H9 (cell line): Measurements from ENCODE around the gene OAS3. TPM values are rescaled to one million over a fixed set of nuclear protein-coding genes. Genes with fewer than 3 reads are reported as not detected.

Source experiments
- DNase-seq: peaks from one replicate; pipeline ENCODE4 v3.0.0-alpha.2; 2017
- H2AFZ ChIP-seq: one replicate; pipeline ENCODE4 v1.6.1; 2013; ENCODE audit warnings: mild to moderate bottlenecking, low read length, control low read depth, moderate library complexity
- H2AK5ac ChIP-seq: 2 replicates; pipeline ENCODE4 v1.6.1; 2013; ENCODE audit warnings: low read length, control low read depth, mixed read lengths; ENCODE audit not compliant: insufficient read length
- H2BK120ac ChIP-seq: one replicate; pipeline ENCODE4 v1.6.1; 2013; ENCODE audit warnings: low read depth, mild to moderate bottlenecking, low read length, control low read depth, inconsistent platforms; ENCODE audit not compliant: poor library complexity, severe bottlenecking
- H2BK12ac ChIP-seq: 2 replicates; pipeline ENCODE4 v1.6.1; 2013; ENCODE audit warnings: low read length, control low read depth, mixed read lengths, low read depth; ENCODE audit not compliant: insufficient read length
- H2BK15ac ChIP-seq: 2 replicates; pipeline ENCODE4 v1.6.1; 2013; ENCODE audit warnings: low read depth, low read length, control low read depth
- H2BK20ac ChIP-seq: one replicate; pipeline ENCODE4 v1.6.1; 2013; ENCODE audit warnings: low read depth, mild to moderate bottlenecking, low read length, control low read depth, inconsistent platforms; ENCODE audit not compliant: poor library complexity, severe bottlenecking
- H2BK5ac ChIP-seq: 2 replicates; pipeline ENCODE4 v1.6.1; 2013; ENCODE audit warnings: low read length, control low read depth, mixed read lengths; ENCODE audit not compliant: insufficient read length
- H3K14ac ChIP-seq: 2 replicates; pipeline ENCODE4 v1.6.1; 2013; ENCODE audit warnings: low read length, control low read depth; ENCODE audit not compliant: insufficient read depth
- H3K18ac ChIP-seq: 2 replicates; pipeline ENCODE4 v1.6.1; 2013; ENCODE audit warnings: low read depth, mild to moderate bottlenecking, mixed read lengths, low read length, control low read depth; ENCODE audit not compliant: insufficient read length
- H3K23ac ChIP-seq: 2 replicates; pipeline ENCODE4 v1.6.1; 2013; ENCODE audit warnings: low read length, control low read depth, mixed read lengths, low read depth; ENCODE audit not compliant: insufficient read length
- H3K23me2 ChIP-seq: 2 replicates; pipeline ENCODE4 v1.6.1; 2013; ENCODE audit warnings: low read depth, mild to moderate bottlenecking, mixed read lengths, low read length, control low read depth; ENCODE audit not compliant: insufficient read length, poor library complexity, severe bottlenecking
- H3K27ac ChIP-seq: 2 replicates; pipeline ENCODE4 v1.5.1; 2013; ENCODE audit warnings: low read length, control low read depth, mixed read lengths, low read depth; ENCODE audit not compliant: insufficient read length
- H3K27me3 ChIP-seq: 2 replicates; pipeline ENCODE4 v1.6.1; 2013; ENCODE audit warnings: low read length, control low read depth, inconsistent platforms; ENCODE audit not compliant: insufficient read depth
- H3K4ac ChIP-seq: 2 replicates; pipeline ENCODE4 v1.6.1; 2013; ENCODE audit warnings: low read depth, mild to moderate bottlenecking, control low read depth, inconsistent platforms, low read length, moderate library complexity
- H3K4me1 ChIP-seq: 2 replicates; pipeline ENCODE4 v1.6.1; 2013; ENCODE audit warnings: low read length, control low read depth, inconsistent platforms; ENCODE audit not compliant: insufficient read depth
- H3K4me2 ChIP-seq: 2 replicates; pipeline ENCODE4 v1.6.1; 2013; ENCODE audit warnings: low read length, control low read depth, mixed read lengths; ENCODE audit not compliant: insufficient read length, insufficient read depth
- H3K56ac ChIP-seq: 2 replicates; pipeline ENCODE4 v1.6.1; 2013; ENCODE audit warnings: low read depth, mild to moderate bottlenecking, mixed read lengths, low read length, control low read depth; ENCODE audit not compliant: insufficient read length
- H3K79me1 ChIP-seq: 2 replicates; pipeline ENCODE4 v1.6.1; 2013; ENCODE audit warnings: low read depth, mild to moderate bottlenecking, moderate library complexity, low read length, control low read depth, inconsistent platforms; ENCODE audit not compliant: insufficient read depth, poor library complexity, severe bottlenecking
- H3K79me2 ChIP-seq: 2 replicates; pipeline ENCODE4 v1.6.1; 2013; ENCODE audit warnings: low read length, control low read depth, inconsistent platforms; ENCODE audit not compliant: insufficient read depth
- H3K9ac ChIP-seq: 2 replicates; pipeline ENCODE4 v1.6.1; 2013; ENCODE audit warnings: low read length, control low read depth, mixed read lengths; ENCODE audit not compliant: insufficient read length; ENCODE audit errors: extremely low read depth
- H3K9me3 ChIP-seq: one replicate; pipeline ENCODE4 v1.6.1; 2013; ENCODE audit warnings: low read depth, low read length, inconsistent platforms; ENCODE audit not compliant: control insufficient read depth
- H3T11ph ChIP-seq: one replicate; pipeline ENCODE4 v1.6.1; 2013; ENCODE audit warnings: mild to moderate bottlenecking, low read length, control low read depth, inconsistent platforms
- H4K20me1 ChIP-seq: one replicate; pipeline ENCODE4 v1.6.1; 2013; ENCODE audit not compliant: control insufficient read depth, insufficient read length, insufficient read depth
- H4K5ac ChIP-seq: 2 replicates; pipeline ENCODE4 v1.6.1; 2013; ENCODE audit warnings: low read depth, mild to moderate bottlenecking, mixed read lengths, low read length, control low read depth; ENCODE audit not compliant: insufficient read length
- H4K8ac ChIP-seq: replicated peaks from 2 replicates; pipeline ENCODE4 v1.6.1; 2013; ENCODE audit warnings: low read length, control low read depth, mixed read lengths, low read depth; ENCODE audit not compliant: insufficient read length
- H4K91ac ChIP-seq: 2 replicates; pipeline ENCODE4 v1.6.1; 2013; ENCODE audit warnings: low read depth, mild to moderate bottlenecking, moderate library complexity, mixed read lengths, low read length, control low read depth; ENCODE audit not compliant: insufficient read length
- H3K27ac Mint-ChIP-seq, 3 experiments: 2 replicates in 2 of 3; 3 replicates in 1 of 3; pipeline ENCODE4 v1.8.0; 2020 to 2021; ENCODE audit warnings: mixed read lengths in 3 of 3, mild to moderate bottlenecking in 1 of 3, moderate library complexity in 1 of 3
- H3K27me3 Mint-ChIP-seq: 2 replicates; pipeline ENCODE4 v1.8.0; 2021; ENCODE audit warnings: low read depth, mild to moderate bottlenecking, moderate library complexity, mixed read lengths
- H3K36me3 Mint-ChIP-seq, 3 experiments: 2 replicates in 2 of 3; 3 replicates in 1 of 3; pipeline ENCODE4 v1.8.0; 2020 to 2021; ENCODE audit warnings: low read depth in 3 of 3, mixed read lengths in 3 of 3; ENCODE audit not compliant: insufficient read depth in 1 of 3
- H3K4me1 Mint-ChIP-seq, 2 experiments: 2 replicates each; pipeline ENCODE4 v1.8.0; 2020; ENCODE audit warnings: mixed read lengths in 2 of 2
- H3K4me3 Mint-ChIP-seq, 2 experiments: 2 replicates in 1 of 2; 3 replicates in 1 of 2; pipeline ENCODE4 v1.8.0; 2020 to 2021; ENCODE audit warnings: mild to moderate bottlenecking in 2 of 2, mixed read lengths in 2 of 2, moderate library complexity in 1 of 2
- H3K9me3 Mint-ChIP-seq, 2 experiments: 2 replicates in 1 of 2; 3 replicates in 1 of 2; pipeline ENCODE4 v1.8.0; 2020; ENCODE audit warnings: mild to moderate bottlenecking in 2 of 2, mixed read lengths in 2 of 2, moderate library complexity in 1 of 2
- CTCF ChIP-seq: fragments of 200-600 bp; sonication (generic); conservative IDR thresholded peaks from 3 replicates; pipeline ENCODE4 v1.8.0; 2021; ENCODE audit warnings: antibody characterized with exemption, mild to moderate bottlenecking
- WGBS: extraction: QIAGEN DNeasy Blood & Tissue Kit; methylation state at CpG from one replicate; pipeline ENCODE4 v1.1.7; 2013; ENCODE audit warnings: missing lambda C conversion rate, low lambda C conversion rate, mixed read lengths; ENCODE audit not compliant: insufficient read length; ENCODE audit errors: extremely low coverage; 5-methylcytosine and 5-hydroxymethylcytosine counted together
- total RNA-seq: library from RNA; stranded (reverse); gene quantifications from 2 replicates; pipeline ENCODE4 v1.2.1, GENCODE V29; 2021

The OAS3 gene
- total RNA-seq, 1 experiment from 2014 or later: 0.81 TPM

GRCh38 chr12:113005762-113006161 lies 67.5 kb downstream of the OAS3 start:
- Mint-ChIP-seq H3K4me1 (0 out of 4 replicates have a peak, but pooled peaks cover 0 to 2% of the 10 kb centered on the region in 2 experiments), H3K4me3 (no peak overlapping the region), H3K27ac (no peak overlapping the region), H3K36me3 (no peaks in the 10 kb centered on the region), H3K9me3 (peaks cover 0 to 2% of the 10 kb centered on the region in 2 experiments; a peak in 1 of 5 replicates), H3K27me3 (peaks cover 36% of the 10 kb centered on the region)
- WGBS: no CpG with 5 or more reads among the region's 4 CpGs
- no peak overlapping the region for H2BK15ac ChIP-seq
- H4K5ac ChIP-seq: no peak overlapping the region
- H3K9ac ChIP-seq: no peak overlapping the region
- no peak overlapping the region for H2AFZ ChIP-seq
- no peaks in the 10 kb centered on the region for H3K27me3 ChIP-seq
- no peaks in the 10 kb centered on the region for H3K79me2 ChIP-seq
- no peaks in the 10 kb centered on the region for H3K9me3 ChIP-seq
- H3K18ac ChIP-seq: no peak overlapping the region
- no peak overlapping the region for H3K4me2 ChIP-seq
- no peak overlapping the region for H3K27ac ChIP-seq
- no peak overlapping the region for H2AK5ac ChIP-seq
- no peak overlapping the region for H4K8ac ChIP-seq
- TF ChIP-seq CTCF: peak; percentile 69
- no peak overlapping the region for H3K4ac ChIP-seq
- no peak overlapping the region for H3K14ac ChIP-seq
- no peak overlapping the region for H3T11ph ChIP-seq
- H4K20me1 ChIP-seq: no peaks in the 10 kb centered on the region
- no peak overlapping the region for H2BK12ac ChIP-seq
- no peak overlapping the region for H2BK5ac ChIP-seq
- no peaks in the 10 kb centered on the region for H3K79me1 ChIP-seq
- DNase-seq: no peak
- H2BK120ac ChIP-seq: no peak overlapping the region
- H3K23me2 ChIP-seq: no peaks in the 10 kb centered on the region
- no peak overlapping the region for H3K56ac ChIP-seq
- H2BK20ac ChIP-seq: no peak overlapping the region
- no peak overlapping the region for H4K91ac ChIP-seq
- H3K4me1 ChIP-seq: no peaks in the 10 kb centered on the region
- H3K23ac ChIP-seq: no peak overlapping the region
